ENCODE results near the gene CASP10. TPM values are rescaled to one million over a fixed set of nuclear protein-coding genes. Genes with fewer than 3 reads are reported as not detected.
A peak's percentile ranks its signal among the peaks of the same experiment; 100 is the strongest.

The CASP10 gene
- total RNA-seq, 1 experiment from 2014 or later, result 2.8 TPM

- Mint-ChIP-seq H3K4me1 (no peaks in the 10 kb centered on the region), H3K27ac (no peak overlapping the region), H3K4me3 (no peak overlapping the region), H3K36me3 (no peaks in the 10 kb centered on the region), H3K27me3 (ENCODE audit: low read depth) (no peaks in the 10 kb centered on the region), H3K9me3 (no peaks in the 10 kb centered on the region)
- POLR2A ChIA-PET, result no interaction called here
- peak; percentile 100 for ATAC-seq
- peak; percentile 72 for DNase-seq (ENCODE audit: low spot score)
- TF ChIP-seq PRDM15 (CRISPR knock-in tag; IDR thresholded peaks at IDR 0.05) (no peak), CTCF (IDR thresholded peaks at IDR 0.05) (peak; percentile 48; the same call in 1 of the 2 replicates), AR (CRISPR knock-in tag; IDR thresholded peaks at IDR 0.05) (no peak), FOXP4 (CRISPR knock-in tag; IDR thresholded peaks at IDR 0.05) (no peak), NR1H2 (CRISPR knock-in tag; IDR thresholded peaks at IDR 0.05) (no peak)
- CTCF ChIA-PET, result interaction anchor here (0.6 to 2.0 kb wide), 12 partner anchors 9 to 200 kb away, joined by 3 to 8 read pairs (median 3); partner anchors contain the start of gene CASP8
Observed at GRCh38 chr2:201275990-201276389, 93.0 kb downstream of the CASP10 start.

- ChIA-PET CTCF (interaction anchor here (0.6 to 2.0 kb wide), 12 partner anchors 9 to 199 kb away, joined by 3 to 8 read pairs (median 3); partner anchors contain the start of gene CASP8), POLR2A (no interaction called here)
- Mint-ChIP-seq H3K4me1 (no peaks in the 10 kb centered on the region), H3K27ac (no peak overlapping the region), H3K9me3 (no peaks in the 10 kb centered on the region), H3K27me3 (ENCODE audit: low read depth) (no peaks in the 10 kb centered on the region), H3K36me3 (no peaks in the 10 kb centered on the region), H3K4me3 (no peak overlapping the region)
- no peak for DNase-seq (ENCODE audit: low spot score)
- ATAC-seq, result no peak
- TF ChIP-seq ESRRA (CRISPR knock-in tag; IDR thresholded peaks at IDR 0.05; ENCODE audit: borderline replicate concordance), result no peak
- TF ChIP-seq ARID4B (CRISPR knock-in tag; IDR thresholded peaks at IDR 0.05; ENCODE audit: borderline replicate concordance), result no peak
- no peak for TF ChIP-seq E2F1 (CRISPR knock-in tag; IDR thresholded peaks at IDR 0.05)
- TF ChIP-seq CREM (CRISPR knock-in tag; IDR thresholded peaks at IDR 0.05), result no peak
- no peak for TF ChIP-seq ZNF416 (CRISPR knock-in tag; IDR thresholded peaks at IDR 0.05)
- TF ChIP-seq PRRX2 (CRISPR knock-in tag; IDR thresholded peaks at IDR 0.05), result no peak
- no peak for TF ChIP-seq SMAD4 (CRISPR knock-in tag; IDR thresholded peaks at IDR 0.05)
- no peak for TF ChIP-seq ZNF317 (CRISPR knock-in tag; IDR thresholded peaks at IDR 0.05; ENCODE audit: borderline replicate concordance, low read depth)
- TF ChIP-seq TEAD1 (CRISPR knock-in tag; IDR thresholded peaks at IDR 0.05), result no peak
- TF ChIP-seq CTCF (IDR thresholded peaks at IDR 0.05), result no peak
- no peak for TF ChIP-seq USF1 (CRISPR knock-in tag; IDR thresholded peaks at IDR 0.05)
Observed at GRCh38 chr2:201276511-201276910, 93.6 kb downstream of the CASP10 start.

Data from WTC11 (cell line).